Thyroid gland (tissue), 4 donors: ENCODE results near the gene TEX54. TPM values are rescaled to one million over a fixed set of nuclear protein-coding genes. Genes with fewer than 3 reads are reported as not detected.
A peak's percentile ranks its signal among the peaks of the same experiment; 100 is the strongest.

ENCODE experiments used
- DNase-seq, 2 donors: peaks; one replicate each; pipeline ENCODE4 v3.0.0-alpha.2; 2019
- H3K27ac ChIP-seq, 3 donors: fragments of 200-600 bp; sonication (generic); 1 replicate in 2 of 3; 2 replicates in 1 of 3; pipeline ENCODE4 v1.5.1; 2016 to 2019; ENCODE audit warnings: mild to moderate bottlenecking in 1 of 3, moderate library complexity in 1 of 3
- H3K27me3 ChIP-seq: fragments of 200-600 bp; sonication (generic); one replicate; pipeline ENCODE4 v1.5.1; 2019
- H3K36me3 ChIP-seq, 2 donors: fragments of 200-600 bp; sonication (generic); one replicate each; pipeline ENCODE4 v1.5.1; 2016 to 2019
- H3K4me1 ChIP-seq, 2 donors: fragments of 200-600 bp; sonication (generic); one replicate each; pipeline ENCODE4 v1.5.1; 2017 to 2019
- H3K4me3 ChIP-seq, 3 donors: fragments of 200-600 bp; sonication (generic); replicated peaks in 1 of 3; 1 replicate in 2 of 3; 2 replicates in 1 of 3; pipeline ENCODE4 v1.5.1; 2016; ENCODE audit warnings: mild to moderate bottlenecking in 1 of 3
- H3K9me3 ChIP-seq: fragments of 200-600 bp; sonication (generic); one replicate; pipeline ENCODE4 v1.5.1; 2017
- POLR2A ChIP-seq, 2 donors: fragments of 450-650 bp; IDR thresholded peaks; one replicate each; pipeline ENCODE4 v1.6.1; 2017; ENCODE audit warnings: antibody characterized with exemption in 2 of 2, mild to moderate bottlenecking in 2 of 2, moderate library complexity in 1 of 2
- WGBS, 2 donors: methylation state at CpG; one replicate each; pipeline ENCODE4 v1.1.5; 2017; 5-methylcytosine and 5-hydroxymethylcytosine counted together
- intact Hi-C: fragments of 100-400 bp; cut with DNase I; formaldehyde crosslinking; loops from one replicate; pipeline ENCODE4 v1.15.1; 2023
- total RNA-seq, 4 donors: library from RNA; depleted of rRNA; stranded (reverse); fragments of >200 nt; gene quantifications; one replicate each; pipeline ENCODE4 v1.2.3, GENCODE V29; 2016
- TF ChIP-seq, protein P1 (sequence below), 6 experiments: fragments of 200-600 bp in 3 of 6; fragments of 450-650 bp in 3 of 6; sonication (generic) in 3 of 6; IDR thresholded peaks; one replicate each; pipeline ENCODE4 v1.5.1; 2016 to 2019; ENCODE audit warnings: antibody characterized with exemption in 6 of 6, mild to moderate bottlenecking in 2 of 6, inconsistent platforms in 1 of 6, moderate library complexity in 1 of 6

TEX54 gene
- not detected for total RNA-seq

GRCh38 chr11:62832336-62833234 lies at the start of gene TEX54:
Gene TEX54 (minus strand): TSS chr11:62832841.
- Histone ChIP-seq H3K27me3 (no peaks in the 10 kb centered on the region), H3K27ac (peak within 1 kb of the TSS; percentile 87 to 94 (median 90)), H3K4me1 (peaks cover 17 to 19% of the 10 kb centered on the region in 2 donors), H3K4me3 (peak within 1 kb of the TSS; percentile 62 to 96 (median 65)), H3K36me3 (peaks cover 4 to 12% of the 10 kb centered on the region in 2 donors), H3K9me3 (no peaks in the 10 kb centered on the region)
- peak; percentile 34 to 51 for DNase-seq
- WGBS, 2 donors, result 14 to 32% methylated on average over 12 to 40 of the region's 40 CpGs
- TF ChIP-seq POLR2A (IDR thresholded peaks at IDR 0.05), result no peak
- intact Hi-C loops, result loop anchor here (10.0 kb wide), 1 partner anchor 48 kb away; the partner anchor contains the start of gene TMEM179B

DNA sequence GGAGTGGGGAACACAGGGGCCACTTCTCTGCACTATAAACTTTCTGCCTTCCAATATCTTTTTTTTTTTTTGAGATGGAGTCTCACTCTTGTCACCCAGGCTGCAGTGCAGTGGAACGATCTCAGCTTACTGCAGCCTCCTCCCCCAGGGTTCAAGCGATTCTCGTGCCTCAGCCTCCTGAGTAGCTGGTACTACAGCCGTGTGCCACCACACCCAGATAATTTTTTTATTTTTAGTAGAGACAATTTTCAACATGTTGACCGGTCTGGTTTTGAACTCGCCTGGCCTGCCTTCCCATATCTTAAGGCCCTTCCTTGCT lies 49.7 kb upstream of the TEX54 start:
- peak overlapping the region; percentile 96 to 99 (median 99) for H3K27ac ChIP-seq
- no peak for DNase-seq
- TF ChIP-seq, protein P1, sequence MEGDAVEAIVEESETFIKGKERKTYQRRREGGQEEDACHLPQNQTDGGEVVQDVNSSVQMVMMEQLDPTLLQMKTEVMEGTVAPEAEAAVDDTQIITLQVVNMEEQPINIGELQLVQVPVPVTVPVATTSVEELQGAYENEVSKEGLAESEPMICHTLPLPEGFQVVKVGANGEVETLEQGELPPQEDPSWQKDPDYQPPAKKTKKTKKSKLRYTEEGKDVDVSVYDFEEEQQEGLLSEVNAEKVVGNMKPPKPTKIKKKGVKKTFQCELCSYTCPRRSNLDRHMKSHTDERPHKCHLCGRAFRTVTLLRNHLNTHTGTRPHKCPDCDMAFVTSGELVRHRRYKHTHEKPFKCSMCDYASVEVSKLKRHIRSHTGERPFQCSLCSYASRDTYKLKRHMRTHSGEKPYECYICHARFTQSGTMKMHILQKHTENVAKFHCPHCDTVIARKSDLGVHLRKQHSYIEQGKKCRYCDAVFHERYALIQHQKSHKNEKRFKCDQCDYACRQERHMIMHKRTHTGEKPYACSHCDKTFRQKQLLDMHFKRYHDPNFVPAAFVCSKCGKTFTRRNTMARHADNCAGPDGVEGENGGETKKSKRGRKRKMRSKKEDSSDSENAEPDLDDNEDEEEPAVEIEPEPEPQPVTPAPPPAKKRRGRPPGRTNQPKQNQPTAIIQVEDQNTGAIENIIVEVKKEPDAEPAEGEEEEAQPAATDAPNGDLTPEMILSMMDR (IDR thresholded peaks at IDR 0.05), result no peak
- no peak for TF ChIP-seq POLR2A (IDR thresholded peaks at IDR 0.05)
- H3K36me3 ChIP-seq, result peaks cover 47 to 49% of the 10 kb centered on the region in 2 donors
- H3K4me3 ChIP-seq, result peak overlapping the region; percentile 2 to 94 (median 85)
- 42 to 54% methylated on average over 6 of the region's 6 CpGs for WGBS, 2 donors
- H3K9me3 ChIP-seq, result no peaks in the 10 kb centered on the region
- no peaks in the 10 kb centered on the region for H3K27me3 ChIP-seq
- intact Hi-C loops, result no loop called here
- H3K4me1 ChIP-seq, result peaks cover 33 to 59% of the 10 kb centered on the region in 2 donors

GRCh38 chr11:62881579-62882430 lies 49.2 kb upstream of the TEX54 start:
- WGBS, 2 donors, result 3% methylated on average over 21 of the region's 21 CpGs
- no peaks in the 10 kb centered on the region for H3K9me3 ChIP-seq
- peaks cover 33 to 59% of the 10 kb centered on the region in 2 donors for H3K4me1 ChIP-seq
- TF ChIP-seq, protein P1 (IDR thresholded peaks at IDR 0.05), result no peak
- no peak for TF ChIP-seq POLR2A (IDR thresholded peaks at IDR 0.05)
- DNase-seq, result peak; percentile 97 to 98
- H3K4me3 ChIP-seq, result peak overlapping the region; percentile 85 to 99 (median 94)
- peaks cover 41 to 43% of the 10 kb centered on the region in 2 donors for H3K36me3 ChIP-seq
- intact Hi-C loops, result no loop called here
- peak overlapping the region; percentile 96 to 99 (median 99) for H3K27ac ChIP-seq
- H3K27me3 ChIP-seq, result no peaks in the 10 kb centered on the region

DNA sequence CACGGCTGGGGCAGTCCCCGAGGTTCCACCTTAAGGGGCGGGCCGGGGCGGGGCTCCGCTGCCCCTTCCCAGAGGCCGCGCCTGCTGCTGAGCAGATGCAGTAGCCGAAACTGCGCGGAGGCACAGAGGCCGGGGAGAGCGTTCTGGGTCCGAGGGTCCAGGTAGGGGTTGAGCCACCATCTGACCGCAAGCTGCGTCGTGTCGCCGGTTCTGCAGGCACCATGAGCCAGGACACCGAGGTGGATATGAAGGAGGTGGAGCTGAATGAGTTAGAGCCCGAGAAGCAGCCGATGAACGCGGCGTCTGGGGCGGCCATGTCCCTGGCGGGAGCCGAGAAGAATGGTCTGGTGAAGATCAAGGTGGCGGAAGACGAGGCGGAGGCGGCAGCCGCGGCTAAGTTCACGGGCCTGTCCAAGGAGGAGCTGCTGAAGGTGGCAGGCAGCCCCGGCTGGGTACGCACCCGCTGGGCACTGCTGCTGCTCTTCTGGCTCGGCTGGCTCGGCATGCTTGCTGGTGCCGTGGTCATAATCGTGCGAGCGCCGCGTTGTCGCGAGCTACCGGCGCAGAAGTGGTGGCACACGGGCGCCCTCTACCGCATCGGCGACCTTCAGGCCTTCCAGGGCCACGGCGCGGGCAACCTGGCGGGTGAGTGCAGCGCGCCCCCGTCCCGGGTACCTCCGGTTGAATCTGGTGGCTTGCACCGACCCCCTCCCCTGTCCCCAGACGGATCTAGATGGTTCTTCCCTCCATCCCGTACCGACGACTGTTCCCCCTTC lies 48.4 kb upstream of the TEX54 start, which contains the start of gene SLC3A2:
Gene SLC3A2, plus strand, starts transcription at position 94 of the 776 bp plus-strand sequence. Its CDS starts 128 bp downstream, at position 222.
- peaks cover 33 to 35% of the 10 kb centered on the region in 2 donors for H3K36me3 ChIP-seq
- H3K9me3 ChIP-seq, result no peaks in the 10 kb centered on the region
- H3K4me3 ChIP-seq, result peak within 1 kb of the TSS; percentile 85 to 99 (median 94)
- 0% methylated on average over 42 of the region's 69 CpGs for WGBS, 2 donors
- H3K4me1 ChIP-seq, result peaks cover 33 to 52% of the 10 kb centered on the region in 2 donors
- peak; percentile 91 for DNase-seq
- no peaks in the 10 kb centered on the region for H3K27me3 ChIP-seq
- TF ChIP-seq, protein P1 (IDR thresholded peaks at IDR 0.05), result peak; percentile 25 to 87 (median 68)
- TF ChIP-seq POLR2A (IDR thresholded peaks at IDR 0.05), result peak; percentile 94 to 99
- intact Hi-C loops, result no loop called here
- H3K27ac ChIP-seq, result peak within 1 kb of the TSS; percentile 96 to 99 (median 99)
